ENCODE measurements around the gene ACAN.

The ACAN gene

GRCh38 chr15:88833731-88834100 lies 30.5 kb downstream of the ACAN start:
- TF ChIP-seq MYC (IDR thresholded peaks at IDR 0.05; ENCODE audit: low read depth, low read length) (no peak), CTCF (IDR thresholded peaks at IDR 0.05; ENCODE audit: low read depth, low read length) (no peak), POLR2A (IDR thresholded peaks at IDR 0.05; ENCODE audit: extremely low read depth, insufficient read length) (no peak), MAX (IDR thresholded peaks at IDR 0.05; ENCODE audit: low read depth, low read length) (no peak)
- no peak overlapping the region for H3K4me3 ChIP-seq (ENCODE audit: low read depth, low read length)
- DNase-seq (ENCODE audit: low read depth): no peak

DNA sequence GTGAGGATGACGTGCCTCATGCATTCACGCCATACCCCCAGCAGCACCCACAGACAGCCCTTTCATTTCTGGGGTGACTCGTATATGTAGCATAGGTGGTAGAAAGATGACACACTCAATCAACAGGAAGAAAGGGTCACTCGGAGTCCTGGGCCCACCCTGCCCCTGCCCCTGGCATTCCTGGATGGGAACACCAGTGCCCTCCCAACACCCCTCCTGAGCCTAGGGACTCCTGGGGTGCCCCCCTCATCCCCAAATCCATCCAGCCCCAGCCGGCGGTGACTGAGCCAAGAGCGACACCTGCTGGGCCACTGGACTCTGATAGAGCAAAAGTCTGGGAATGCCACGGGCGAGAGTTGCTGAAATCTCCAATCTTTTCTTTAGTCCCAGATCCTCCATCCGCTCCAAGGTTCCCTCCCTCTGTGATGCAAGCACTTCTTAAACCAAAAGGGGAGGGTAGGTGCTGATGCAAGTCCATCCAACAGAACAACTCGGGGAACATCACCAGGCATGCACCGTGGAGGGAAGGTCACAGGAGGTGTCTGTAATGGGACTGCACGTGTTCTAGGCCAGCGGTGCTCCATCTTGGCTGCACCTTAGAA lies 31.1 kb downstream of the ACAN start:
- DNase-seq (ENCODE audit: low read depth): no peak
- H3K4me3 ChIP-seq (ENCODE audit: low read depth, low read length): no peak overlapping the region
- TF ChIP-seq MYC (IDR thresholded peaks at IDR 0.05; ENCODE audit: low read depth, low read length): no peak
- no peak for TF ChIP-seq MAX (IDR thresholded peaks at IDR 0.05; ENCODE audit: low read depth, low read length)
- peak; percentile 30 for TF ChIP-seq CTCF (IDR thresholded peaks at IDR 0.05; ENCODE audit: low read depth, low read length)

DNA sequence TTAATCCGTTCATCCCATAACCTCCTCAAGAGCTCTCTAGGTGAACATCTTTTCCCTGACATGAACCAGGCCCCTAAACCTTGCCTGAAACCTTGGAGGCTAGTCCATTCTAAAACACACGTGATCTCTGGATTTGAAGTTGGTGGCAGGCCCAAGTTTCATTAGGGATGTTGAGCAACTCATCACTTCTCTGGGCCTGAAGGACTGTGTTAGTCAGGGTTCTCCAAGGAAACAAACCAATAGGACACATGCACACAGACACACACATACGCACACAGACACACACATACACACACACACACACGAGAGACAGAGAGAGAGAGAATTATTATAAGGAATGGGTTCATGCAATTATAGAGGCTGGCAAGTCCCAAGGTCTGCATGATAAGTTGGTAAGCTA lies 31.9 kb downstream of the ACAN start:
- H3K4me3 ChIP-seq (ENCODE audit: low read depth, low read length): no peak overlapping the region
- no peak for TF ChIP-seq POLR2A (IDR thresholded peaks at IDR 0.05; ENCODE audit: extremely low read depth, insufficient read length)
- no peak for TF ChIP-seq MYC (IDR thresholded peaks at IDR 0.05; ENCODE audit: low read depth, low read length)
- no peak for TF ChIP-seq CTCF (IDR thresholded peaks at IDR 0.05; ENCODE audit: low read depth, low read length)
- no peak for TF ChIP-seq MAX (IDR thresholded peaks at IDR 0.05; ENCODE audit: low read depth, low read length)
- DNase-seq (ENCODE audit: low read depth): no peak

DNA sequence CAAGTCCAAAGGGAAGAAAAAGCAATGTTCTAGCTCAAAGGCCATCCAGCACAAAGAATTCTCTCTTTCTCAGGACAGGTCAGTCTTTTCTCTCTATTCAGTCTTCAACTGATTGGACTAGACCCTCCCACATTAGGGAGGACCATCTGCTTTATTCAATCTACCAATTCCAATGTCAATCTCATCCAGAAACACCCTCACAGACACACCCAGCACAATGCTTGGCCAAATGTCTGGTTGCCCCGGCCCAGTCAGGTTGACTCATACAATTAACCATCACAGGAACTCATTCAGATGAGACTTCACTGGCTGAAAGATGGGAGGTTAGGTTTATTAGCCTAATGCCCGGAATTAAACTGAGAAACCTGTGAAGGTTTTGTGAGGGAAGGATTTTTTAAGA lies 32.4 kb downstream of the ACAN start:
- DNase-seq (ENCODE audit: low read depth): no peak
- H3K4me3 ChIP-seq (ENCODE audit: low read depth, low read length): no peak overlapping the region
- no peak for TF ChIP-seq CTCF (IDR thresholded peaks at IDR 0.05; ENCODE audit: low read depth, low read length)
- TF ChIP-seq POLR2A (IDR thresholded peaks at IDR 0.05; ENCODE audit: extremely low read depth, insufficient read length): no peak
- no peak for TF ChIP-seq MAX (IDR thresholded peaks at IDR 0.05; ENCODE audit: low read depth, low read length)
- TF ChIP-seq MYC (IDR thresholded peaks at IDR 0.05; ENCODE audit: low read depth, low read length): no peak

DNA sequence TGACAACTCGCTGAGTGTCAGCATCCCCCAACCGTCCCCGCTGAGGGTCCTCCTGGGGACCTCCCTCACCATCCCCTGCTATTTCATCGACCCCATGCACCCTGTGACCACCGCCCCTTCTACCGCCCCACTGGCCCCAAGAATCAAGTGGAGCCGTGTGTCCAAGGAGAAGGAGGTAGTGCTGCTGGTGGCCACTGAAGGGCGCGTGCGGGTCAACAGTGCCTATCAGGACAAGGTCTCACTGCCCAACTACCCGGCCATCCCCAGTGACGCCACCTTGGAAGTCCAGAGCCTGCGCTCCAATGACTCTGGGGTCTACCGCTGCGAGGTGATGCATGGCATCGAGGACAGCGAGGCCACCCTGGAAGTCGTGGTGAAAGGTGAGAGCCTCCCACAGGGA lies 35.4 kb downstream of the ACAN start:
- TF ChIP-seq MYC (IDR thresholded peaks at IDR 0.05; ENCODE audit: low read depth, low read length): no peak
- no peak for TF ChIP-seq POLR2A (IDR thresholded peaks at IDR 0.05; ENCODE audit: extremely low read depth, insufficient read length)
- TF ChIP-seq MAX (IDR thresholded peaks at IDR 0.05; ENCODE audit: low read depth, low read length): no peak
- no peak overlapping the region for H3K4me3 ChIP-seq (ENCODE audit: low read depth, low read length)
- no peak for DNase-seq (ENCODE audit: low read depth)

- no peak for DNase-seq (ENCODE audit: low read depth)
These were observed 35.9 kb downstream of the ACAN start for GRCh38 chr15:88839146-88839545.

More at GRCh38 chr15:88839146-88839545, 35.9 kb downstream of the ACAN start:
- H3K4me3 ChIP-seq (ENCODE audit: low read depth, low read length): no peak overlapping the region
- TF ChIP-seq CTCF (IDR thresholded peaks at IDR 0.05; ENCODE audit: low read depth, low read length) (no peak), POLR2A (IDR thresholded peaks at IDR 0.05; ENCODE audit: extremely low read depth, insufficient read length) (no peak), MYC (IDR thresholded peaks at IDR 0.05; ENCODE audit: low read depth, low read length) (no peak), MAX (IDR thresholded peaks at IDR 0.05; ENCODE audit: low read depth, low read length) (no peak)
